HG02678 (cell line): ENCODE data around the gene ZBED2.
"Not testable (repeated sequence)": the region's sequence is repeated elsewhere in the genome, so short reads cannot be mapped to it uniquely, and the experiment has no call there.

Experiments
- ATAC-seq: cut with Tn5 transposase; IDR thresholded peaks from one replicate; pipeline ENCODE4 v1.9.1; 2021; ENCODE audit warnings: mild to moderate bottlenecking, moderate library complexity; ENCODE audit not compliant: unreplicated experiment

Gene ZBED2, protein sequence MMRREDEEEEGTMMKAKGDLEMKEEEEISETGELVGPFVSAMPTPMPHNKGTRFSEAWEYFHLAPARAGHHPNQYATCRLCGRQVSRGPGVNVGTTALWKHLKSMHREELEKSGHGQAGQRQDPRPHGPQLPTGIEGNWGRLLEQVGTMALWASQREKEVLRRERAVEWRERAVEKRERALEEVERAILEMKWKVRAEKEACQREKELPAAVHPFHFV

DNA sequence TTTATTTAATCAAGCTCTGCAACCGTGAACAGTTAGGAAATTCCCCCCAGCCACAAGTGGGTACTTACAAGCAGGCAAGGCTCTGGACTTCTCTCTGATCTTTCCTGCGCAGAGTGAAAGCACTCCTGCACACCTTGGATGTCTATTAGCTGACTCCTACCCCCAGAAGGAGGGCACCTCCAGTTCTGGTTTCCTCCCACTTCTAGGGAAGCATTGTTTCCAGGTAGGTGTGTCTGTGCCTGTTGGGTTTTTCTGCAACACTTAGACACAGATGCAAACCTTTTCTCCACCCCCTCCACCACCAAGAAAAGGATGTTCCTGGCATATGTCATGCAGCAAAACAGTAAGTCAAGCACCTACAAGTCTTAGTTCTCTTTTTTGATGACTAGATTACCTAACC lies at the start of gene ZBED2:
Gene ZBED2 (minus strand): TSS at position 115 of the 400 bp plus-strand sequence. CDS start 1,145 bp downstream, outside the sequence.
- ATAC-seq, result peak; percentile 43

DNA sequence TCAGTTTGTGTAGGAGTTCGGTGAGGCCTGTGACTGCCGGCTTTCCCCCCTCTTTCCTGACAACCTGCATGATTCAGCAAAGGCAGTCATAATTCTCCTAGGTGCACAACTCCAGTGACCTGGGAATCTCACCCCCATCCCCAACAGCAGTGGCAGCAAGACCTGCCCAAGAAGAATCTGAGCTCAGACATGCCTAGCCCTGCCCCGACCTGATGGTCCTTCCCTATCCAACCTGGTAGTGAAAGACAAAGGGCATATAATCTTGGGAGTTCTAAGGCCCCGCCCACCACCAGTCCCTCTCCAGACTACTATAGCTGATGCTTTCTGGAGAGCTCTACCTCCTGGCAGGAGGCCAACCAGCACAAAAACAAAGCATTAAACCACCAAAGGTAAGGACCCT lies 44.2 kb upstream of the ZBED2 start:
- no peak for ATAC-seq

- no peak for ATAC-seq
Observed at GRCh38 chr3:111636366-111636885, 41.3 kb upstream of the ZBED2 start.

DNA sequence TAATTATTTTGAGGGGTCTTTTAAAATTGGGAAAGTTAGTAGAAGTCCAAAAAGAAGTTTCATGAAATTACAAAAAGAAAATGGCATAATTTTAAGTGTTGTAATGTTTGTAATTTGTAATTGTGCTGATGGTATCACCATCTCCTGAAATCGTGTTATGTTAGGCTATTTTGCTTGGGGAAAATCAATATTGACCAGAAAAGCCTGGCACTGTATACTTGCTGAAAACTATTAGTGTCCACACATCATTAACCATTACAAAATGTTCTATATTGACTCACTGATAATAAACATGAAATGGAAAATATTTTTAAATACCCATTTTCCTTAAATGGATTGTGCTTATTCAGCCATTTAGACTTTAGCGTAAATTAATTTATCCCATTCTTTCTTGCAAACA lies 40.3 kb upstream of the ZBED2 start:
- no peak for ATAC-seq

GRCh38 chr3:111630638-111631037 lies 35.5 kb upstream of the ZBED2 start:
- ATAC-seq, result not testable (repeated sequence)

DNA sequence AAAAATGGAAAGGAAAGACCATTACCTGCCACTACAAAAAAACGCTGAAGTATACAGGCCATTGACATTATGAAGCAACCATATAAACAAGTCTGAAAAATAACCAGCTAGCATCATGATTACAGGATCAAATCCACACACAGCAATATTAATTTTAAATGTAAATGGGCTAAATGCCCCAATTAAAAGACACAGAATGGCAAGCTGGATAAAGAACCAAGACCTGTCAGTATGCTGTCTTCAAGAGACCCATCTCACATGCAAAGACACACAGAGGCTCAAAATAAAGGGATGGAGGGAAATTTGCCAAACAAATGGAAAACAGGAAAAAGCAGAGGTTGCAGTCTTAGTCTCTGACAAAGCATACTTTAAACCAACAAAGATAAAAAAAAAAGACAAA lies 33.9 kb upstream of the ZBED2 start:
- not testable (repeated sequence) for ATAC-seq

DNA sequence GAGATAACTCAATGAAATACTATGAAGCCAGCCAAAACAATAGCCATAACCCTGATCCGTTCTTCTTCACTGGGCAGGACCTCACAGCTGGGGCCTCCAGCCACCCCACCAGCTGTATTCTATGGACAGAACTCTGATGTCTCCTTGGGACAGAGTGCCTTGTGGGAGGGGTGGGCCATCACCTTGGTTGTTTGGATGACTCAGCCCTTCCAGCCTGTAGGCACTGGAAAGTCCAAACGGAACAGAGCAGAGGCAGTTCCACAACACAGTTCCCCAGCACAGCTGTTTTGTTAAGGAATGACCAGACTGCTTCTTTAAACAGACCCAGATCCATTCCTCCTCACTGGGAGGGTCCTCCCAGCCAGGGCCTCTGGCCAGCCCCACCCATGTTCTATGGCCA lies 31.9 kb upstream of the ZBED2 start:
- ATAC-seq, result no peak

GRCh38 chr3:111621535-111621934 lies 26.4 kb upstream of the ZBED2 start:
- no peak for ATAC-seq

GRCh38 chr3:111619833-111620232 lies 24.7 kb upstream of the ZBED2 start:
- ATAC-seq, result no peak

DNA sequence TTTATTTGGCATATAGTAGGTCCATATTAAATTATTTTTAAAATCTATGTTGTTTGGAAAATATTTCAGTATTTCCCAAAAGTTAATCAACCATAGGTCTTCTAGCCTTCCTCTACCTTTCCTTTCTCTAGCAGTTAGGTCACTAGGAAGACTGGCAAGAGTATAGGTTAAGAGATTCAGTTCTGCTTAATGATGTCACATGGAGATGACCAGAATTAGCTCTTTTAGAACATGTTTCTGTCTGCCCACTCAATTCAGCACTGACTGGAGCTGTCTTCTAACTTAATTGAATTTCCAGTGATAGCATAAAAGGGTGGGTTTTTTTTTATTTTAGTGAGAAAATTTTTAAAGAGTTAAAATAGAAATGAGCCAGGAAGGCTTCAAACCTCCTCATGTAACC lies 23.8 kb upstream of the ZBED2 start:
- ATAC-seq, result no peak

- ATAC-seq, result no peak
Observed at GRCh38 chr3:111617912-111618601, 22.9 kb upstream of the ZBED2 start.

GRCh38 chr3:111617406-111617805 lies 22.3 kb upstream of the ZBED2 start:
- ATAC-seq, result no peak

GRCh38 chr3:111616417-111617105 lies 21.4 kb upstream of the ZBED2 start:
- ATAC-seq, result peak; percentile 84

- no peak for ATAC-seq
Observed at GRCh38 chr3:111615880-111616279, 20.7 kb upstream of the ZBED2 start.

- ATAC-seq, result no peak
Observed at GRCh38 chr3:111613294-111613693, 18.1 kb upstream of the ZBED2 start.

DNA sequence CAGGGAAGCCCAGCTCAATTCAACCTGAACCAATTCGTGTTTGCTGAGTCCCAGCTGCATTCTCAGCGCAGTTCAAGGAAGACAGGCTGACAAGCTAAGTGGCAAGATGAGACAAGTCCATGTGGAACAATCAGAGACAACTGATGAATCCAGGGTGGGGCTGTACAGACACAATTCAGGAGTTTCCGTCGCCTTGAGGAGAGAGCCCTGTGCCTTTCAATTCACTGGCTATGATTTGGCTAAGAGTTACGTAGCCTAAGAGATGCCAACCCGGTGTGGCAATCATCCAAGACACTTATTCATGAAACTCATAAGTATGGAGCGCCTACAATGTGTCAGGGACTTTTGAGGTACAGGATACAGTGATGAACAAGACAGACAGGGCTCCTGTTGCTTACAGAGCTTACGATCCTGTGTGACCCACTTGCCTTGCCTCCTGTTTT lies 15.5 kb upstream of the ZBED2 start:
- peak; percentile 15 for ATAC-seq

DNA sequence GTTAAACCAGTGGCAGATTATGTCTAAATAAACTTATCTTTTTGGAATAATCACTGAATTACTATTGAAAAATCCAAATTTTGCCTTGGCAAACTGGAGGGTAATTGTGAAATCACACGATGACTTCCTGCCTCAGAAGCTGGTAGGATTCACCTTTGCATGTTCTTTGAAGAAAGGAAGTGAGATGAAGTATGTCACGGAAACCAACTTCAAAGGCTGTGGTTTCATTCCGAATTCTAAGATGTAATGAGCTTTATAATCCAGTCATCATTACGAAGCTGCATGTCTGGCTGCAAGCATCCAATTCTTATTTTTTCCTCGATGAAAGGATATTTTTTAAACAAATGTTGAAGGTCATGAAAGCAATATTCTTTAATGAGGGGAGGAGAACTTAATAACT lies 15.0 kb upstream of the ZBED2 start:
- ATAC-seq, result peak; percentile 98

GRCh38 chr3:111609700-111610099 lies 14.6 kb upstream of the ZBED2 start:
- ATAC-seq, result no peak

GRCh38 chr3:111608383-111608782 lies 13.2 kb upstream of the ZBED2 start:
- ATAC-seq, result no peak

- ATAC-seq, result no peak
Observed at GRCh38 chr3:111607240-111607920, 12.2 kb upstream of the ZBED2 start.

DNA sequence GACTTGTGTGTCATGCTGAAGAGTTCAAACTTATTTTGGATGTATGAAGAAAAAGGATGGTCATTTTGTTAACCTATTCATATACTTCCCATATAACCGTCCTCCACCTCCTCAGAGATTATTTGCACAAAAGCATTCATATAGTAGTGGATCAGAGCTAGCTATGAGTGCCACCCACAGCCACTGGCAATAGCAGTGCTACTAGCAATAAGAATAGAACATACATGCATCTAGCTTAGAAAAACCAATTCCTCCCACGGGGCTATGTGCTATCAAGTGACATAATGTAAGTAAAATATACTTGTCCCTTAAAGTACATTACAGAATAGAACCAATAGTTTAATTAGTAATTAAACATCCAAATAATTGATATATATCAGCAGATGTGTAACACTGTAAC lies 10.3 kb upstream of the ZBED2 start:
- ATAC-seq, result no peak
